Naive thymus-derived CD4-positive, alpha-beta T cell (primary cell): ENCODE measurements around the gene COL23A1. TPM values are rescaled to one million over a fixed set of nuclear protein-coding genes. Genes with fewer than 3 reads are reported as not detected.

Source experiments
- ATAC-seq: fragments of 150-1000 bp; cut with Tn5 transposase; 2 replicates; pipeline ENCODE4 v1.10.0; 2021; ENCODE audit warnings: mild to moderate bottlenecking, moderate library complexity
- CTCF ChIA-PET: fragments of 350-600 bp; sonication (Branson Sonifier 250); formaldehyde crosslinking; loops from one replicate; lab custom pipeline; 2021; ENCODE audit warnings: antibody characterized with exemption; lab: Charles Lee
- POLR2A ChIA-PET: fragments of 350-600 bp; sonication (Branson Sonifier 250); formaldehyde crosslinking; loops from one replicate; lab custom pipeline; 2021; ENCODE audit warnings: antibody characterized with exemption, inconsistent platforms; lab: Charles Lee
- DNase-seq, 9 donors: peaks; one replicate each; pipeline versions ENCODE4 v3.0.0 to v3.0.0-alpha.2; 2020 to 2022; ENCODE audit warnings: mixed read lengths in 1 of 9
- H3K27ac ChIP-seq: one replicate; pipeline ENCODE4 v1.7.0; 2013; ENCODE audit warnings: mild to moderate bottlenecking, low read depth, low read length, moderate library complexity
- H3K27me3 ChIP-seq, 2 donors: one replicate each; pipeline ENCODE4 v1.7.0; 2013; ENCODE audit warnings: low read length in 2 of 2, mild to moderate bottlenecking in 2 of 2, moderate library complexity in 2 of 2; ENCODE audit not compliant: control insufficient read depth in 2 of 2, insufficient read depth in 2 of 2
- H3K36me3 ChIP-seq, 3 experiments: 1 replicate in 2 of 3; 2 replicates in 1 of 3; pipeline ENCODE4 v1.7.0; 2013; ENCODE audit warnings: low read length in 3 of 3, mild to moderate bottlenecking in 3 of 3, moderate library complexity in 1 of 3; ENCODE audit not compliant: insufficient read depth in 3 of 3, control insufficient read depth in 2 of 3
- H3K4me1 ChIP-seq, 2 donors: one replicate each; pipeline ENCODE4 v1.7.0; 2013; ENCODE audit warnings: low read length in 2 of 2, mild to moderate bottlenecking in 2 of 2, moderate library complexity in 1 of 2; ENCODE audit not compliant: control insufficient read depth in 2 of 2, insufficient read depth in 2 of 2
- H3K4me3 ChIP-seq: 2 replicates; pipeline ENCODE4 v1.7.0; 2013; ENCODE audit warnings: mild to moderate bottlenecking, low read length
- H3K9me3 ChIP-seq, 3 experiments: 1 replicate in 2 of 3; 2 replicates in 1 of 3; pipeline ENCODE4 v1.7.0; 2013; ENCODE audit warnings: low read length in 3 of 3; ENCODE audit not compliant: control insufficient read depth in 2 of 3
- H3K27ac Mint-ChIP-seq, 9 donors: one replicate each; pipeline ENCODE4 v1.8.0; 2020 to 2022; ENCODE audit warnings: mixed read lengths in 9 of 9, mild to moderate bottlenecking in 8 of 9, moderate library complexity in 5 of 9, inconsistent platforms in 2 of 9
- H3K27me3 Mint-ChIP-seq, 5 donors: one replicate each; pipeline ENCODE4 v1.8.0; 2021 to 2022; ENCODE audit warnings: mixed read lengths in 5 of 5, mild to moderate bottlenecking in 1 of 5
- H3K36me3 Mint-ChIP-seq, 5 donors: one replicate each; pipeline ENCODE4 v1.8.0; 2020 to 2022; ENCODE audit warnings: mixed read lengths in 5 of 5, mild to moderate bottlenecking in 3 of 5, inconsistent platforms in 1 of 5
- H3K4me1 Mint-ChIP-seq, 7 donors: one replicate each; pipeline ENCODE4 v1.8.0; 2020 to 2022; ENCODE audit warnings: mixed read lengths in 7 of 7, mild to moderate bottlenecking in 3 of 7, inconsistent platforms in 1 of 7
- H3K4me3 Mint-ChIP-seq, 10 donors: one replicate each; pipeline ENCODE4 v1.8.0; 2020 to 2022; ENCODE audit warnings: mild to moderate bottlenecking in 10 of 10, mixed read lengths in 10 of 10, moderate library complexity in 6 of 10, inconsistent platforms in 2 of 10
- H3K9me3 Mint-ChIP-seq, 11 donors: one replicate each; pipeline ENCODE4 v1.8.0; 2020 to 2022; ENCODE audit warnings: mixed read lengths in 11 of 11, mild to moderate bottlenecking in 4 of 11, inconsistent platforms in 1 of 11, moderate library complexity in 1 of 11
- intact Hi-C, 2 donors: fragments of 100-400 bp; cut with micrococcal nuclease; formaldehyde crosslinking; loops; one replicate each; pipeline ENCODE4 v1.15.1; 2023
- polyA plus RNA-seq, 2 donors: library from polyadenylated mRNA; unstranded; fragments of 300-500 nt; fragmentation: Illumina TruSeq; gene quantifications; one replicate each; pipeline ENCODE4 v1.2.3, GENCODE V29; 2021
- total RNA-seq, 6 experiments: library from RNA in 5 of 6; stranded (reverse) in 5 of 6; gene quantifications; 1 replicate in 5 of 6; 2 replicates in 1 of 6; pipeline ENCODE4 v1.2.3 and lab custom pipeline; 2021 to 2026

COL23A1 gene
- total and polyA plus RNA-seq, 7 experiments from 2014 or later, result 0.13 to 0.32 (median 0.22) TPM; not detected in 4

DNA sequence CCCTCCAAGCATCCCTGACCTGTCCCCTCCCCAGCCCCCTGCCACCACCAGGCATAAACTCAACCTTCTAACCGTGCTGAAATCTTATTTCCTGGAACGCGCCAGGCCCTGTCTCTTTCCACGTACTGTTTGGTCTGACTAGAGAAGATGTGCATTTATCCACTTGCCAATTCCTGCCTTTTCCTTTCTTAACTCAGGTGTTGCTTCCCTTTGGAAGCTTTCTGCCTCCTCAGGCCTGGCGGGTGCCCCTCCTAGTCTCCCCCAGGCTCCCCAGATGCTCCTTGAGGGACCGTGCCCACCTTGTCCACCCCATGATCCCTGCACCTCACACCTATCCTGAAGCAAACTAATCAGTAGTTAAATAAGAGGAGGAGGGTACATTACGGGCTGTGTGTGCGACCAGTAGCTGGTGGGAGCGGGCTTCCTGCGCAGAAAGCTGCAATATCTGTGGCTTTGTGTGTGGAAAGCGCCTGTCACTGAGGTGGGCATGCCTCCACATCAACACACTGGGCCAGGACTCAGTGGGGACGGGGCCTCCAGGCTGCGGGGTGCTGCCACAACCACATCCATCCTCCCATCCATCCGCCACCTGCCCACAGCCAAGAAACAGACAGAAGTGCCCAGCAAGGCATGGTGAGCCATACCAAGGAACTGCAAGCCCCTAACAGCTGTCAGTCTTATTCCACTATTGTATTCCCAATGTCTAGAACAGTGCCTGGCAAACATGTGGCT lies 73.5 kb downstream of the COL23A1 start:
- POLR2A ChIA-PET, result no interaction called here
- no peak overlapping the region for H3K27ac ChIP-seq
- CTCF ChIA-PET, result no interaction called here
- H3K4me1 Mint-ChIP-seq, result peaks cover 0 to 7% (median 0%) of the 10 kb centered on the region in 7 donors
- no peak overlapping the region for H3K4me3 Mint-ChIP-seq
- no peak overlapping the region for H3K27ac Mint-ChIP-seq
- peaks cover 0 to 13% (median 6%) of the 10 kb centered on the region in 11 donors for H3K9me3 Mint-ChIP-seq
- no peaks in the 10 kb centered on the region for H3K4me1 ChIP-seq
- peaks cover 0 to 31% (median 28%) of the 10 kb centered on the region in 5 donors for H3K27me3 Mint-ChIP-seq
- H3K36me3 Mint-ChIP-seq, result peaks cover 0 to 5% (median 0%) of the 10 kb centered on the region in 5 donors
- intact Hi-C loops, result no loop called here
- H3K36me3 ChIP-seq, result no peaks in the 10 kb centered on the region
- H3K4me3 ChIP-seq, result no peak overlapping the region
- no peak for DNase-seq
- no peaks in the 10 kb centered on the region for H3K27me3 ChIP-seq
- peaks cover 0 to 6% (median 0%) of the 10 kb centered on the region in 3 experiments for H3K9me3 ChIP-seq
- ATAC-seq, result no peak

DNA sequence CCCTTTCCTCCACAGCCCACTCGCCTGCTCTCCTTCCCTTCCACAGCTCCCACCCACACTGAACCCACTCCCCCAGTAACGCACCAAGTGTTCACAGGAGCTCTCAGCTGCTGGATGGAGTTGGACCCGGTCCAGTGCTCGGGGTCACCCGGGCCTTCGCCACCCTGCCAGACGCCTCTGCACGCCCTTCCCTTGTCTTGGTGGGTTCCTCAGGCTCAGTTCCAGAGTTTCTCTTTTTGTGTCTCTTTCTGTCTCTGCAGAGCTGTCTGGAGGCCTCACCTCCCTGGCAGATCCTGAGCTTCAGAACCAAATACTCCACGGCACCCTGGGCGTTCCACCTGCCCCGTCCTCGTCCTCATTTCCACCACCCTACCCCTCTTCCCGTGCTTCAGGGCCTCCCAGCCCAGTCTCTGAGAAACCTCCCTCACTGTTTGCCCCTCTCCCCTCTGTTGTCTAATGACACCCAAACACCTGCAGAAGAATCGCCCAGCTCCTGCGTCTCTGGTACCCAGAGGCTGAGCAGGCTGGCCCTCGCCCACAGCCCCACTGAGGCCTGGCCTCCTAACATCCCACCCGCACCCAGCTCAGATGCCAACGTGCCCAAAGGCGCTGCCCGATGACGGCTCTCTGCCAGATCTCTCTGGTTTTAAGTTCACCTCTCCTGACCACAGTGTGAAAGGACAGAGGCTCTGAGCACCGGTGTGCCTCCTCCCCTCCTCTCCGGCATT lies 74.3 kb downstream of the COL23A1 start:
- intact Hi-C loops, result no loop called here

GRCh38 chr5:178514851-178515418 lies 75.3 kb downstream of the COL23A1 start:
- intact Hi-C loops, result no loop called here
- Mint-ChIP-seq H3K4me3 (no peak overlapping the region), H3K27ac (no peak overlapping the region), H3K9me3 (peaks cover 0 to 13% (median 6%) of the 10 kb centered on the region in 11 donors), H3K36me3 (peaks cover 0 to 5% (median 0%) of the 10 kb centered on the region in 5 donors), H3K4me1 (peaks cover 0 to 7% (median 0%) of the 10 kb centered on the region in 7 donors), H3K27me3 (peaks cover 0 to 32% (median 26%) of the 10 kb centered on the region in 5 donors)
- ChIA-PET CTCF (interaction anchor here (0.6 kb wide), 1 partner anchor 194 kb away, joined by 5 read pairs; no protein-coding TSS in a partner anchor), POLR2A (no interaction called here)
- H3K27me3 ChIP-seq, result no peaks in the 10 kb centered on the region
- ATAC-seq (no peak), DNase-seq (no peak)
- no peak overlapping the region for H3K27ac ChIP-seq
- H3K36me3 ChIP-seq, result no peaks in the 10 kb centered on the region
- H3K4me1 ChIP-seq, result no peaks in the 10 kb centered on the region
- no peak overlapping the region for H3K4me3 ChIP-seq
- H3K9me3 ChIP-seq, result peaks cover 0 to 6% (median 0%) of the 10 kb centered on the region in 3 experiments

More for the DNA sequence above, 74.3 kb downstream of the COL23A1 start:
- H3K9me3 Mint-ChIP-seq, result peaks cover 0 to 13% (median 6%) of the 10 kb centered on the region in 11 donors
- Histone ChIP-seq H3K4me1 (no peaks in the 10 kb centered on the region), H3K27me3 (no peaks in the 10 kb centered on the region), H3K9me3 (peaks cover 0 to 6% (median 0%) of the 10 kb centered on the region in 3 experiments), H3K36me3 (no peaks in the 10 kb centered on the region), H3K27ac (no peak overlapping the region), H3K4me3 (no peak overlapping the region)
- ChIA-PET POLR2A (no interaction called here), CTCF (no interaction called here)
- peak overlapping the region in 1 of 10 donors; percentile 39 for H3K4me3 Mint-ChIP-seq
- H3K4me1 Mint-ChIP-seq, result peaks cover 0 to 7% (median 0%) of the 10 kb centered on the region in 7 donors
- peaks cover 0 to 5% (median 0%) of the 10 kb centered on the region in 5 donors for H3K36me3 Mint-ChIP-seq
- no peak for DNase-seq
- ATAC-seq, result no peak
- peaks cover 0 to 34% (median 28%) of the 10 kb centered on the region in 5 donors for H3K27me3 Mint-ChIP-seq
- H3K27ac Mint-ChIP-seq, result no peak overlapping the region

- H3K9me3 ChIP-seq, result peaks cover 0 to 6% (median 0%) of the 10 kb centered on the region in 3 experiments
- no peak overlapping the region for H3K27ac ChIP-seq
- H3K27me3 ChIP-seq, result no peaks in the 10 kb centered on the region
- no peak for DNase-seq
- H3K27ac Mint-ChIP-seq, result no peak overlapping the region
- H3K27me3 Mint-ChIP-seq, result peaks cover 0 to 23% (median 23%) of the 10 kb centered on the region in 5 donors
- peaks cover 0 to 7% (median 0%) of the 10 kb centered on the region in 7 donors for H3K4me1 Mint-ChIP-seq
- no peak for ATAC-seq
- intact Hi-C loops, result no loop called here
- H3K4me1 ChIP-seq, result no peaks in the 10 kb centered on the region
- H3K36me3 Mint-ChIP-seq, result no peaks in the 10 kb centered on the region
- no peaks in the 10 kb centered on the region for H3K36me3 ChIP-seq
- POLR2A ChIA-PET, result no interaction called here
- peaks cover 0 to 21% (median 6%) of the 10 kb centered on the region in 11 donors for H3K9me3 Mint-ChIP-seq
- CTCF ChIA-PET, result no interaction called here
- no peak overlapping the region for H3K4me3 Mint-ChIP-seq
- H3K4me3 ChIP-seq, result no peak overlapping the region
Measured at GRCh38 chr5:178511172-178511571, 79.0 kb downstream of the COL23A1 start.

DNA sequence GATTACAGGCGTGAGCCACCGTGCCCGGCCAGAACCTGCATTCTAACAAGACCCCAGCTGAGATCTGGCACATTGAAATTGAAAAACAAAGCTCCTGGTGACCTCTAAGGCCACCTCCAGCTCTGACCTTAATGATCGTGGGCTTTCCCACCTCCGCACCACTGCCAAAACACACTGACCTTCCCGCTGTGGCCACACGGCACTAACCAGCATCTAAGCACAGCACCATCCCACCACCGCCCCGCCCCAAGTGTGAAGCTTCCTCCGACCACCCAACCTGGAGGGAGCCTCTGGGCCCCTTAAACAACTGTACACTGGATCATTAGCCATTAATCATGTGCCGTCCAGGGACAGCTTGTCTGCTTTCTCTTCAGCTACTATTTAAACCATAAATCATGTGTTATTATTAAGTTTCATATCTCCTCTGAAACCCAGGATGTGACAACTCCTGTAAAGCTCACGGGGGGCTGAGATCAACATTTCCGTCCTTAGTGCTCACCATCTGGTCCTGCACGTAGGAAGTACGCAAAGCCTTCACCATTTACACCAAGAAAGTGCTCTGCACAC lies 80.6 kb downstream of the COL23A1 start:
- CTCF ChIA-PET, result no interaction called here
- peaks cover 0 to 21% (median 6%) of the 10 kb centered on the region in 11 donors for H3K9me3 Mint-ChIP-seq

DNA sequence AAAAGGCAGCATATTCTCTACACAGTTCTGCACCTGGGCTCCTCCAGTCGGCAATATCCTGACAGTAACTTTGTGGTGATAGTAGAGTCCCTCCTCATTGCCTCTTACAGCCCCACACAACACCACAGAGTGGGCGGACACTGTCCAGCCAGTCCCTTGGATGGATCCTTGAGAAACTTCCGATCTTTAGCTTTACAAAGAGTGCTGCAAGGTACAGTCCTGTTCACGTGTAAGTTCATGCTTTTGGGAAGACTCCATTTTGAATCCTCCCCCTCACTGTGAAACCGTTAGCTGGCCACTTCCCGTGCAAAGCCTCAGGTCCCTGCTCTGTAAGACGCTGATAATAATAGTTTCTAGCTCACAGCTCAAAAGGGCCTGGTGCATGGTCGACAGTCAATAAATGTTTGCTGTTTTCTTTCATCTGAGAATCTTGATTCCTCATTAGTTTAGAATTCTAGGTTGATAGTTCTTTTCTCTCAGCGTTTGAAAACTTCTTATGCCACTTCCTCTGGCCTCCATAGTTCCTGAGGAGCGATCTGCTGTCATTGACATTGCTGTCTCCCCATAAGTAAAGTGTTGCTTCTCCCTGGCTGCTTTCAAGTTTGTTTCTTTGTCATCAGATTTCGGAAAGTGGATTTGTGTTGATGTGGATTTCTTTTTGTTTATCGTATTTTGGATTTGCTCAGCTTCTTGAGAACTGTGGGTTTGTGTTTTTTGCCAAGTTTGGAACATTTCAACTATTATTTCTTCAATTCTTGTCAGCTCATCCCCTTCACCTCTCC lies 82.9 kb downstream of the COL23A1 start:
- Mint-ChIP-seq H3K27me3 (peaks cover 0 to 10% (median 0%) of the 10 kb centered on the region in 5 donors), H3K4me3 (no peak overlapping the region), H3K36me3 (no peaks in the 10 kb centered on the region), H3K9me3 (peaks cover 0 to 13% (median 4%) of the 10 kb centered on the region in 11 donors), H3K27ac (no peak overlapping the region), H3K4me1 (no peaks in the 10 kb centered on the region)
- no peaks in the 10 kb centered on the region for H3K9me3 ChIP-seq
- intact Hi-C loops, result no loop called here
- no peaks in the 10 kb centered on the region for H3K4me1 ChIP-seq
- H3K27ac ChIP-seq, result no peak overlapping the region
- H3K27me3 ChIP-seq, result no peaks in the 10 kb centered on the region
- no peak for DNase-seq
- H3K36me3 ChIP-seq, result no peaks in the 10 kb centered on the region
- no peak for ATAC-seq
- ChIA-PET CTCF (no interaction called here), POLR2A (no interaction called here)
- H3K4me3 ChIP-seq, result no peak overlapping the region

More for the DNA sequence above, 80.6 kb downstream of the COL23A1 start:
- Histone ChIP-seq H3K4me1 (no peaks in the 10 kb centered on the region), H3K27me3 (no peaks in the 10 kb centered on the region), H3K27ac (no peak overlapping the region), H3K9me3 (peaks cover 0 to 6% (median 0%) of the 10 kb centered on the region in 3 experiments), H3K4me3 (no peak overlapping the region), H3K36me3 (no peaks in the 10 kb centered on the region)
- Mint-ChIP-seq H3K4me1 (no peaks in the 10 kb centered on the region), H3K4me3 (no peak overlapping the region), H3K36me3 (no peaks in the 10 kb centered on the region), H3K27ac (no peak overlapping the region), H3K27me3 (peaks cover 0 to 19% (median 12%) of the 10 kb centered on the region in 5 donors)
- intact Hi-C loops, result no loop called here
- no peak for ATAC-seq
- POLR2A ChIA-PET, result no interaction called here
- no peak for DNase-seq
